A673 (cell line): ENCODE results near the gene RASL11A. TPM values are rescaled to one million over a fixed set of nuclear protein-coding genes. Genes with fewer than 3 reads are reported as not detected.

Experiments used
- BruUV-seq: library from RNA; stranded (reverse); fragments of 400-500 nt; replicated peaks from 2 replicates; lab custom pipeline; 2021; lab: Mats Ljungman, UMichigan
- CTCF ChIA-PET: fragments of 300-600 bp; sonication (Branson Sonifier 250); formaldehyde crosslinking; loops from one replicate; lab custom pipeline; 2022; ENCODE audit warnings: antibody characterized with exemption; lab: Charles Lee
- POLR2A ChIA-PET: fragments of 300-600 bp; sonication (Branson Sonifier 250); formaldehyde crosslinking; loops from one replicate; lab custom pipeline; 2022; ENCODE audit warnings: antibody characterized with exemption; ENCODE audit not compliant: low non-redundant PET; lab: Charles Lee
- DNase-seq: peaks from one replicate; pipeline ENCODE4 v3.0.0-alpha.2; 2015; ENCODE audit warnings: low spot score
- H3K27ac ChIP-seq: fragments of 200-600 bp; sonication (generic); 2 replicates; pipeline ENCODE4 v1.5.1; 2016; ENCODE audit warnings: mixed run types, low read depth, mild to moderate bottlenecking, mixed read lengths, antibody characterized with exemption, low read length; ENCODE audit not compliant: poor library complexity, severe bottlenecking
- H3K27me3 ChIP-seq: fragments of 200-600 bp; sonication (generic); replicated peaks from 2 replicates; pipeline ENCODE4 v1.6.1; 2017; ENCODE audit warnings: mixed run types, low read depth, mild to moderate bottlenecking, mixed read lengths, antibody characterized with exemption, low read length; ENCODE audit not compliant: insufficient read depth, poor library complexity
- H3K36me3 ChIP-seq: fragments of 200-600 bp; sonication (generic); 2 replicates; pipeline ENCODE4 v1.6.1; 2016; ENCODE audit warnings: mixed run types, mild to moderate bottlenecking, mixed read lengths, antibody characterized with exemption, low read length; ENCODE audit not compliant: insufficient read depth, poor library complexity, severe bottlenecking
- H3K4me1 ChIP-seq: fragments of 200-600 bp; sonication (generic); 2 replicates; pipeline ENCODE4 v1.6.1; 2017; ENCODE audit warnings: mixed run types, mild to moderate bottlenecking, mixed read lengths, antibody characterized with exemption, low read length; ENCODE audit not compliant: insufficient read depth, poor library complexity, severe bottlenecking
- H3K4me3 ChIP-seq: fragments of 200-600 bp; sonication (generic); 2 replicates; pipeline ENCODE4 v1.5.1; 2016; ENCODE audit warnings: low read depth, mixed run types, mild to moderate bottlenecking, mixed read lengths, low read length; ENCODE audit not compliant: poor library complexity, severe bottlenecking
- H3K9me3 ChIP-seq: fragments of 200-600 bp; sonication (generic); 2 replicates; pipeline ENCODE4 v1.6.1; 2016; ENCODE audit warnings: mixed run types, low read depth, mild to moderate bottlenecking, mixed read lengths, antibody characterized with exemption, low read length; ENCODE audit not compliant: poor library complexity, severe bottlenecking
- EZH2 ChIP-seq: fragments of 200-600 bp; sonication (generic); IDR thresholded peaks from 2 replicates; pipeline ENCODE4 v1.6.1; 2017; ENCODE audit warnings: borderline replicate concordance, low read depth, mild to moderate bottlenecking, mixed read lengths, antibody characterized with exemption, low read length; ENCODE audit not compliant: poor library complexity, severe bottlenecking
- intact Hi-C: fragments of 100-400 bp; cut with micrococcal nuclease; formaldehyde crosslinking; loops from one replicate; pipeline ENCODE4 v1.10.0; 2022; ENCODE audit not compliant: unreplicated experiment
- total RNA-seq: library from RNA; stranded (reverse); gene quantifications from 2 replicates; pipeline ENCODE4 v1.2.3, GENCODE V29; 2021
- TF ChIP-seq, protein P1 (sequence below): fragments of 300-800, 200-600 bp; sonication (generic); conservative IDR thresholded peaks from 2 replicates; pipeline ENCODE4 v1.5.1; 2017; ENCODE audit warnings: low read depth, mild to moderate bottlenecking, antibody characterized with exemption, low read length, moderate library complexity, mixed read lengths

RASL11A gene
- total RNA-seq, 1 experiment from 2014 or later, result 1.1 TPM

DNA sequence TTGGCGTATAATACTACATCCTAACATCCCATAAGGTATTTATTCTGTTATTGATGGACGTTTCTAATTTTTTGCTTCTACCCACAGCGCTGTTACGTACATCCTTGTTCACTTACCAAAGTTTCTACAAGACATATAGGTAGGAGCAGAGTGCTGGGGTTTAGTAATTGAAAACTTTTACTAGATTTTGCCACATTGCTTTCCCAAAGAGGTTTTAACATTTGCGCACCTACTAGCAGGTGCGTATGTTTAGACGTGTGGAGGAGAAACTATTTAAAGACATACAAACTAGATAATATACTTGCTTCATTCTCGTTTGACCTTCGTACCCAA, 19.8 kb upstream of the RASL11A start:
- ChIA-PET POLR2A (no interaction called here), CTCF (no interaction called here)
- BruUV-seq, result TSS peak; percentile 95
- H3K27me3 ChIP-seq, result no peaks in the 10 kb centered on the region
- peak overlapping the region; percentile 82 for H3K4me3 ChIP-seq
- no peak for DNase-seq
- H3K36me3 ChIP-seq, result peaks cover 27% of the 10 kb centered on the region
- intact Hi-C loops, result loop anchor here (5.0 kb wide), 1 partner anchor 78 kb away; the partner anchor contains the start of gene USP12
- no peak for TF ChIP-seq EZH2
- TF ChIP-seq, protein P1, sequence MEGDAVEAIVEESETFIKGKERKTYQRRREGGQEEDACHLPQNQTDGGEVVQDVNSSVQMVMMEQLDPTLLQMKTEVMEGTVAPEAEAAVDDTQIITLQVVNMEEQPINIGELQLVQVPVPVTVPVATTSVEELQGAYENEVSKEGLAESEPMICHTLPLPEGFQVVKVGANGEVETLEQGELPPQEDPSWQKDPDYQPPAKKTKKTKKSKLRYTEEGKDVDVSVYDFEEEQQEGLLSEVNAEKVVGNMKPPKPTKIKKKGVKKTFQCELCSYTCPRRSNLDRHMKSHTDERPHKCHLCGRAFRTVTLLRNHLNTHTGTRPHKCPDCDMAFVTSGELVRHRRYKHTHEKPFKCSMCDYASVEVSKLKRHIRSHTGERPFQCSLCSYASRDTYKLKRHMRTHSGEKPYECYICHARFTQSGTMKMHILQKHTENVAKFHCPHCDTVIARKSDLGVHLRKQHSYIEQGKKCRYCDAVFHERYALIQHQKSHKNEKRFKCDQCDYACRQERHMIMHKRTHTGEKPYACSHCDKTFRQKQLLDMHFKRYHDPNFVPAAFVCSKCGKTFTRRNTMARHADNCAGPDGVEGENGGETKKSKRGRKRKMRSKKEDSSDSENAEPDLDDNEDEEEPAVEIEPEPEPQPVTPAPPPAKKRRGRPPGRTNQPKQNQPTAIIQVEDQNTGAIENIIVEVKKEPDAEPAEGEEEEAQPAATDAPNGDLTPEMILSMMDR, result no peak
- peak overlapping the region; percentile 96 for H3K27ac ChIP-seq
- no peaks in the 10 kb centered on the region for H3K4me1 ChIP-seq
- H3K9me3 ChIP-seq, result no peaks in the 10 kb centered on the region

DNA sequence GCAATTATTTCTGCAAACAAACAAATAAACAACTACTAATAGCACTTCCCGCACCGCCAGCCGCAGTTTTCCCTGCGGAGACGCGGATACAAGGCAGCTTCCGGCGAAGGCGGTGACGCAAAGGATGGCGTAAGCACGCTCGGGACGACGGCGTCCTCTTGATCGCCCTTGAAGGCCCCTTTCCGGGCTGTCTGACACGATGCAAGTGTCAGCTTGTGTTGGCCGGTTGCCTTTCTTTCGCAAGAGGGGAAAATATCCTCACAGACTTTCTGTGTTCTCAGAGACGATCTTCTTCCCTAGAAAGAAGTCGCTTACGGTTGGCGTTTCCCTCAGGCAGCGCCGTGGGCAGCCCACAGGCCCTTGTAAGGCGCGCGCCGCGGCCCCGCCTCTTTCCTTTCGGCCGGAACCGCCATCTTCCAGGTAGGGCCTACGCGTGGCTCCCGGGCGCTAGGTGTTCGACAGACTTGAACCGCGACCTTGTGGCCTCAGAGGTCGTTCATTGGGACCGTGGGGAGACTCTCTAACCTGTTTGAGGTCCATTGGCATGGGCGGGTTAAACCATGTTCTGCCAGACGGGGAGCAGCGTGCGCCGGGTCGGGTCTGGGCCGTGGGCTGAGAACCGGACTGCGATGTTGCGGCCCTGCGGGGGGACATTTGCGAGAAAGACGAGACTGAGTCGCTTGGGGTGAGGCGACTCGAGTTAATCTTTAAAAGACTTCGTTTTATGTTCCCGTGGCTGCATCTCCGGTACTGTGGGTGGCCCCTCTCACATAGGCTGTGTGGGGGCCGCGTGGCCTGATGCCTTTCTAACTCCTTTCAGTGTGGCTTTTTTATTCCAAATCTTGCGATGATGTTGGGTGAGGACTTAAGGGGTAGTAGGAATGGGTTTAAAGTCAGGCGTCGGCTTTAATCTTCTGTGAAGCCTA, 19.2 kb upstream of the RASL11A start, which contains the start of gene RPL21:
Gene RPL21 (plus strand): TSS at position 393 of the 926 bp plus-strand sequence. CDS start 2,219 bp downstream, outside the sequence.
- TF ChIP-seq, protein P1, result no peak
- no peak for TF ChIP-seq EZH2
- BruUV-seq, result TSS peak; percentile 54
- H3K27ac ChIP-seq, result peak within 1 kb of the TSS; percentile 96
- H3K4me1 ChIP-seq, result no peaks in the 10 kb centered on the region
- POLR2A ChIA-PET, result no interaction called here
- peak; percentile 97 for DNase-seq
- H3K9me3 ChIP-seq, result no peaks in the 10 kb centered on the region
- H3K4me3 ChIP-seq, result peak within 1 kb of the TSS; percentile 82
- H3K27me3 ChIP-seq, result no peaks in the 10 kb centered on the region
- CTCF ChIA-PET, result no interaction called here
- peaks cover 33% of the 10 kb centered on the region for H3K36me3 ChIP-seq
- intact Hi-C loops, result loop anchor here (5.0 kb wide), 1 partner anchor 79 kb away; the partner anchor contains the start of gene USP12

DNA sequence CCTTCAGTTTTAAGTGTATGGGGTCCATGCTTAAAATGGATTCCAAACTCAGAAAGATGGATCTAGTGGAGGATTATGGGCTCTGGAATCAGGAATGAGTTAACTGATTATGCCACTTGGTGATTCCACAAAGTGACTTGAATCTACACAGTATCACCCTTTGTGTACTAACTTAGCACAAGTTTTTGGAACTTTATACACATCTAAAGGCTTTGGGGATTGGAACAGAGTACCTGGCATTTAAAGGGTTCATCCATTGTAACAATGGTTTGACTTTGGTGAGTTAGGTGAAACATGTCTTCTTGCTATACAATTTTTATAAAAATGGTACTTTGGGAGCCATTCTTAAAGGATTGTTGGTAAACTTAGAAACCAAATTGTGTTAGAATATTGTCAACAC, 18.2 kb upstream of the RASL11A start:
- intact Hi-C loops, result loop anchor here (5.0 kb wide), 1 partner anchor 80 kb away; the partner anchor contains the start of gene USP12
- no peaks in the 10 kb centered on the region for H3K4me1 ChIP-seq
- H3K9me3 ChIP-seq, result no peaks in the 10 kb centered on the region
- H3K27me3 ChIP-seq, result no peaks in the 10 kb centered on the region
- no peak for DNase-seq
- no TSS peak for BruUV-seq
- no peak for TF ChIP-seq EZH2
- TF ChIP-seq, protein P1, result no peak
- H3K27ac ChIP-seq, result peak overlapping the region; percentile 96
- ChIA-PET POLR2A (no interaction called here), CTCF (no interaction called here)
- peaks cover 44% of the 10 kb centered on the region for H3K36me3 ChIP-seq
- peak overlapping the region; percentile 82 for H3K4me3 ChIP-seq
